Measurements from ENCODE around the gene WDFY4.

The WDFY4 gene

GRCh38 chr10:48751730-48752129 lies 67.1 kb downstream of the WDFY4 start:
- no peak for DNase-seq

- DNase-seq, result no peak
Observed at GRCh38 chr10:48758411-48758810, 73.7 kb downstream of the WDFY4 start.

GRCh38 chr10:48759113-48759901 lies 74.6 kb downstream of the WDFY4 start:
- DNase-seq, result no peak

- no peak for DNase-seq
Observed at GRCh38 chr10:48760983-48761382, 76.3 kb downstream of the WDFY4 start.

GRCh38 chr10:48762064-48763042 lies 77.7 kb downstream of the WDFY4 start:
- DNase-seq, result no peak

- DNase-seq, result no peak
Observed at GRCh38 chr10:48763403-48763965, 78.8 kb downstream of the WDFY4 start.

GRCh38 chr10:48764486-48764885 lies 79.8 kb downstream of the WDFY4 start:
- DNase-seq, result no peak

- DNase-seq, result no peak
Observed at GRCh38 chr10:48765039-48765438, 80.4 kb downstream of the WDFY4 start.

GRCh38 chr10:48765527-48765926 lies 80.9 kb downstream of the WDFY4 start:
- DNase-seq, result no peak

- no peak for DNase-seq
Observed at GRCh38 chr10:48767373-48768143, 82.9 kb downstream of the WDFY4 start.

- DNase-seq, result no peak
Observed at GRCh38 chr10:48768144-48768766, 83.6 kb downstream of the WDFY4 start.

GRCh38 chr10:48768926-48769325 lies 84.3 kb downstream of the WDFY4 start:
- DNase-seq, result no peak

- DNase-seq, result no peak
Observed at GRCh38 chr10:48769706-48770435, 85.2 kb downstream of the WDFY4 start.

- no peak for DNase-seq
Observed at GRCh38 chr10:48770561-48771089, 86.0 kb downstream of the WDFY4 start.

- no peak for DNase-seq
Observed at GRCh38 chr10:48771234-48771633, 86.6 kb downstream of the WDFY4 start.

- DNase-seq, result no peak
Observed at GRCh38 chr10:48772059-48772458, 87.4 kb downstream of the WDFY4 start.

- no peak for DNase-seq
Observed at GRCh38 chr10:48773580-48773979, 88.9 kb downstream of the WDFY4 start.

GRCh38 chr10:48774416-48775205 lies 89.9 kb downstream of the WDFY4 start:
- no peak for DNase-seq

GRCh38 chr10:48775206-48775517 lies 90.5 kb downstream of the WDFY4 start:
- no peak for DNase-seq

- DNase-seq, result no peak
Observed at GRCh38 chr10:48776005-48776522, 91.4 kb downstream of the WDFY4 start.

All from NCI-H1048 (cell line).